Caco-2 (cell line): ENCODE results near the gene DMGDH. TPM values are rescaled to one million over a fixed set of nuclear protein-coding genes. Genes with fewer than 3 reads are reported as not detected.

Experiments
- BruUV-seq: library from RNA; stranded (reverse); fragments of 400-500 nt; replicated peaks from 2 replicates; lab custom pipeline; 2021; lab: Mats Ljungman, UMichigan
- CTCF ChIA-PET: fragments of 300-600 bp; sonication (Branson Sonifier 250); formaldehyde crosslinking; loops from one replicate; lab custom pipeline; 2022; ENCODE audit warnings: antibody characterized with exemption; lab: Charles Lee
- POLR2A ChIA-PET: fragments of 300-600 bp; sonication (Branson Sonifier 250); formaldehyde crosslinking; loops from one replicate; lab custom pipeline; 2022; ENCODE audit warnings: antibody characterized with exemption; lab: Charles Lee
- DNase-seq, 2 experiments: peaks; one replicate each; pipeline versions ENCODE4 v3.0.0 to v3.0.0-alpha.2; 2020 to 2022
- H3K27me3 ChIP-seq: replicated peaks from 2 replicates; pipeline ENCODE4 v1.6.0; 2011; ENCODE audit warnings: low read length; ENCODE audit not compliant: control insufficient read depth, insufficient read depth
- H3K36me3 ChIP-seq: 2 replicates; pipeline ENCODE4 v1.5.1; 2011; ENCODE audit warnings: low read length; ENCODE audit not compliant: control insufficient read depth, insufficient read depth
- H3K4me1 ChIP-seq: fragments of 250-450 bp; sonication (Bioruptor Pico); 2 replicates; pipeline ENCODE4 v1.5.1; 2020; ENCODE audit warnings: mild to moderate bottlenecking
- H3K4me3 ChIP-seq: 2 replicates; pipeline ENCODE4 v1.5.1; 2011; ENCODE audit warnings: low read depth, mild to moderate bottlenecking, control low read depth, low read length
- H3K9me3 ChIP-seq: fragments of 250-450 bp; sonication (Bioruptor Pico); 2 replicates; pipeline ENCODE4 v1.5.1; 2020; ENCODE audit warnings: mild to moderate bottlenecking, moderate library complexity
- H3K27ac Mint-ChIP-seq: one replicate; pipeline ENCODE4 v1.8.0; 2022; ENCODE audit warnings: mixed read lengths; ENCODE audit not compliant: unreplicated experiment
- H3K27me3 Mint-ChIP-seq: one replicate; pipeline ENCODE4 v1.8.0; 2022; ENCODE audit warnings: mixed read lengths; ENCODE audit not compliant: insufficient read depth, unreplicated experiment
- H3K36me3 Mint-ChIP-seq: one replicate; pipeline ENCODE4 v1.8.0; 2022; ENCODE audit warnings: mild to moderate bottlenecking, mixed read lengths; ENCODE audit not compliant: insufficient read depth, unreplicated experiment
- H3K4me1 Mint-ChIP-seq: one replicate; pipeline ENCODE4 v1.8.0; 2022; ENCODE audit warnings: low read depth, mixed read lengths; ENCODE audit not compliant: unreplicated experiment
- H3K4me3 Mint-ChIP-seq: one replicate; pipeline ENCODE4 v1.8.0; 2022; ENCODE audit warnings: mild to moderate bottlenecking, moderate library complexity, mixed read lengths; ENCODE audit not compliant: unreplicated experiment
- H3K9me3 Mint-ChIP-seq: one replicate; pipeline ENCODE4 v1.8.0; 2022; ENCODE audit warnings: mixed read lengths; ENCODE audit not compliant: unreplicated experiment
- CTCF ChIP-seq, 2 experiments: fragments of 200-600 bp in 1 of 2; IDR thresholded peaks; 1 replicate in 1 of 2; 2 replicates in 1 of 2; pipeline versions ENCODE4 v1.5.1 to v1.8.0; 2011 to 2022; ENCODE audit warnings: antibody characterized with exemption in 1 of 2, control low read depth in 1 of 2, inconsistent platforms in 1 of 2, low read depth in 1 of 2, low read length in 1 of 2, mild to moderate bottlenecking in 1 of 2, moderate library complexity in 1 of 2; ENCODE audit not compliant: insufficient read depth in 1 of 2, severe bottlenecking in 1 of 2, unreplicated experiment in 1 of 2
- intact Hi-C: fragments of 100-400 bp; cut with micrococcal nuclease; formaldehyde crosslinking; loops from one replicate; pipeline ENCODE4 v1.10.0; 2022; ENCODE audit not compliant: unreplicated experiment
- total RNA-seq: library from RNA; stranded (reverse); gene quantifications from 2 replicates; pipeline ENCODE4 v1.2.3, GENCODE V29; 2022

Gene DMGDH
- total RNA-seq, 1 experiment from 2014 or later, result 1.8 TPM

GRCh38 chr5:79111387-79111959 lies 42.0 kb upstream of the DMGDH start, which contains the start of gene BHMT:
Gene BHMT (plus strand): TSS chr5:79111809. CDS start chr5:79111886, 77 bp downstream.
- peaks cover 9% of the 10 kb centered on the region for H3K27me3 Mint-ChIP-seq
- H3K27me3 ChIP-seq, result peaks cover 3% of the 10 kb centered on the region; the same call in 1 of the 2 replicates
- no peak within 1 kb of the TSS for H3K27ac Mint-ChIP-seq
- TF ChIP-seq CTCF (IDR thresholded peaks at IDR 0.05; ENCODE audit: insufficient read depth in 1 of 2, low read depth in 1 of 2, low read length in 1 of 2, severe bottlenecking in 1 of 2, unreplicated experiment in 1 of 2), result no peak
- no peaks in the 10 kb centered on the region for H3K36me3 Mint-ChIP-seq
- intact Hi-C loops, result no loop called here
- H3K4me3 ChIP-seq, result no peak within 1 kb of the TSS
- no peaks in the 10 kb centered on the region for H3K36me3 ChIP-seq
- H3K4me1 ChIP-seq, result no peaks in the 10 kb centered on the region
- POLR2A ChIA-PET, result no interaction called here
- H3K4me1 Mint-ChIP-seq, result no peaks in the 10 kb centered on the region
- H3K9me3 ChIP-seq, result no peaks in the 10 kb centered on the region; the same call in 1 of the 2 replicates
- BruUV-seq, result no TSS peak
- peak within 1 kb of the TSS; percentile 6 for H3K4me3 Mint-ChIP-seq
- CTCF ChIA-PET, result no interaction called here
- H3K9me3 Mint-ChIP-seq, result no peaks in the 10 kb centered on the region
- DNase-seq, result no peak

- Mint-ChIP-seq H3K27ac (no peak overlapping the region), H3K4me3 (no peak overlapping the region), H3K27me3 (peaks cover 9% of the 10 kb centered on the region), H3K9me3 (no peaks in the 10 kb centered on the region), H3K36me3 (no peaks in the 10 kb centered on the region), H3K4me1 (no peaks in the 10 kb centered on the region)
- H3K9me3 ChIP-seq, result no peaks in the 10 kb centered on the region; the same call in 1 of the 2 replicates
- H3K36me3 ChIP-seq, result no peaks in the 10 kb centered on the region
- intact Hi-C loops, result no loop called here
- peaks cover 3% of the 10 kb centered on the region; the same call in 1 of the 2 replicates for H3K27me3 ChIP-seq
- peak; percentile 31 to 36 for TF ChIP-seq CTCF (IDR thresholded peaks at IDR 0.05; ENCODE audit: insufficient read depth in 1 of 2, low read depth in 1 of 2, low read length in 1 of 2, severe bottlenecking in 1 of 2, unreplicated experiment in 1 of 2)
- POLR2A ChIA-PET, result no interaction called here
- no peak overlapping the region for H3K4me3 ChIP-seq
- DNase-seq, result peak in 1 of 2 experiments; percentile 26
- CTCF ChIA-PET, result no interaction called here
- H3K4me1 ChIP-seq, result no peaks in the 10 kb centered on the region
- BruUV-seq, result no TSS peak
Observed at GRCh38 chr5:79109527-79110492, 40.3 kb upstream of the DMGDH start.

DNA sequence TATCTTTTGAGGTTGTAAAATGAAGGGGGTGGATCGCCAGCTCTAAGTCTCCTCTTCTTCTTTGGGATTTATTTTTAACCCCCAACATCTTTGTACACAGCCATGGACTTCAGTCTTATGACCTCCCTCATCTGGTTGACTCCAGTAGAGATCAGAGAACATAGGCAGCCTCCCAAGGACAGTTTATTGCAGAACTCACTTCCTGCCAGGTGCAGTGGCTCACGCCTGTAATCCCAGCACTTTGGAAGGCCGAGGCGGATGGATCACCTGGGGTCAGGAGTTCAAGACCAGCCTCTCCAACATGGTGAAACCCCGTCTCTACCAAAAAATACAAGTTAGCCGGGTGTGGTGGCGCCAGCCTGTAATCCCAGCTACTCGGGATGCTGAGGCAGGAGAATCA lies 39.3 kb upstream of the DMGDH start:
- H3K4me1 Mint-ChIP-seq, result no peaks in the 10 kb centered on the region
- POLR2A ChIA-PET, result no interaction called here
- H3K9me3 Mint-ChIP-seq, result no peaks in the 10 kb centered on the region
- H3K36me3 ChIP-seq, result no peaks in the 10 kb centered on the region
- H3K36me3 Mint-ChIP-seq, result no peaks in the 10 kb centered on the region
- peaks cover 12% of the 10 kb centered on the region for H3K27me3 Mint-ChIP-seq
- H3K4me1 ChIP-seq, result no peaks in the 10 kb centered on the region
- TF ChIP-seq CTCF (IDR thresholded peaks at IDR 0.05; ENCODE audit: insufficient read depth in 1 of 2, low read depth in 1 of 2, low read length in 1 of 2, severe bottlenecking in 1 of 2, unreplicated experiment in 1 of 2), result no peak
- peaks cover 3% of the 10 kb centered on the region; the same call in 1 of the 2 replicates for H3K27me3 ChIP-seq
- intact Hi-C loops, result no loop called here
- DNase-seq, result no peak
- no TSS peak for BruUV-seq
- no peak overlapping the region for H3K27ac Mint-ChIP-seq
- H3K9me3 ChIP-seq, result no peaks in the 10 kb centered on the region; the same call in 1 of the 2 replicates
- no peak overlapping the region for H3K4me3 Mint-ChIP-seq
- no peak overlapping the region for H3K4me3 ChIP-seq
- CTCF ChIA-PET, result no interaction called here
